Endothelial cell (in vitro differentiated cells): Measurements from ENCODE around the gene KCNS1. TPM values are rescaled to one million over a fixed set of nuclear protein-coding genes. Genes with fewer than 3 reads are reported as not detected.

Experiments used
- DNase-seq: peaks from one replicate; pipeline ENCODE4 v3.0.0; 2021; ENCODE audit warnings: low spot score
- H3K27ac Mint-ChIP-seq: one replicate; pipeline ENCODE4 v1.8.0; 2021; ENCODE audit warnings: mixed read lengths, inconsistent platforms; ENCODE audit not compliant: unreplicated experiment
- H3K27me3 Mint-ChIP-seq: one replicate; pipeline ENCODE4 v1.8.0; 2021; ENCODE audit warnings: mild to moderate bottlenecking, moderate library complexity, mixed read lengths, inconsistent platforms; ENCODE audit not compliant: unreplicated experiment
- H3K36me3 Mint-ChIP-seq: one replicate; pipeline ENCODE4 v1.8.0; 2021; ENCODE audit warnings: mild to moderate bottlenecking, low read depth, mixed read lengths, inconsistent platforms; ENCODE audit not compliant: unreplicated experiment
- H3K4me1 Mint-ChIP-seq: one replicate; pipeline ENCODE4 v1.8.0; 2021; ENCODE audit warnings: mild to moderate bottlenecking, mixed read lengths, inconsistent platforms; ENCODE audit not compliant: unreplicated experiment
- H3K4me3 Mint-ChIP-seq: one replicate; pipeline ENCODE4 v1.8.0; 2021; ENCODE audit warnings: mild to moderate bottlenecking, mixed read lengths, inconsistent platforms; ENCODE audit not compliant: unreplicated experiment
- H3K9me3 Mint-ChIP-seq: one replicate; pipeline ENCODE4 v1.8.0; 2021; ENCODE audit warnings: mixed read lengths, inconsistent platforms; ENCODE audit not compliant: unreplicated experiment
- CTCF ChIP-seq: fragments of 200-600 bp; sonication (generic); IDR thresholded peaks from one replicate; pipeline ENCODE4 v1.5.0; 2021; ENCODE audit warnings: antibody characterized with exemption; ENCODE audit not compliant: unreplicated experiment
- total RNA-seq: library from RNA; stranded (reverse); fragmentation: NEBNext Ultra II Directional; extraction: Animal tissue kit (Norgen Biotek cat#: 25700); gene quantifications from one replicate; pipeline ENCODE4 v1.2.1, GENCODE V29; 2021; ENCODE audit not compliant: unreplicated experiment

Gene KCNS1
- total RNA-seq, 1 donor from 2014 or later, result 0.10 TPM

- Mint-ChIP-seq H3K36me3 (no peaks in the 10 kb centered on the region), H3K4me3 (no peak overlapping the region)
- TF ChIP-seq CTCF, result no peak
Observed at GRCh38 chr20:45094864-45095574, 5.9 kb downstream of the KCNS1 start.

GRCh38 chr20:45094201-45094600 is 6.7 kb downstream of the KCNS1 start:
- Mint-ChIP-seq H3K27ac (no peak overlapping the region), H3K27me3 (peaks cover 14% of the 10 kb centered on the region), H3K9me3 (no peaks in the 10 kb centered on the region), H3K36me3 (no peaks in the 10 kb centered on the region), H3K4me3 (no peak overlapping the region), H3K4me1 (peaks cover 3% of the 10 kb centered on the region)
- no peak for TF ChIP-seq CTCF
- DNase-seq, result no peak

More at GRCh38 chr20:45094864-45095574, 5.9 kb downstream of the KCNS1 start:
- Mint-ChIP-seq H3K27me3 (peaks cover 15% of the 10 kb centered on the region), H3K9me3 (no peaks in the 10 kb centered on the region), H3K4me1 (peaks cover 3% of the 10 kb centered on the region), H3K27ac (no peak overlapping the region)
- DNase-seq, result no peak

GRCh38 chr20:45092898-45093297 is 8.0 kb downstream of the KCNS1 start:
- no peak overlapping the region for H3K4me3 Mint-ChIP-seq
- H3K27me3 Mint-ChIP-seq, result peaks cover 11% of the 10 kb centered on the region
- no peak overlapping the region for H3K27ac Mint-ChIP-seq
- no peak for TF ChIP-seq CTCF
- DNase-seq, result no peak
- no peaks in the 10 kb centered on the region for H3K9me3 Mint-ChIP-seq
- peaks cover 3% of the 10 kb centered on the region for H3K4me1 Mint-ChIP-seq
- H3K36me3 Mint-ChIP-seq, result no peaks in the 10 kb centered on the region

GRCh38 chr20:45091366-45091765 is 9.6 kb downstream of the KCNS1 start:
- H3K4me1 Mint-ChIP-seq, result no peaks in the 10 kb centered on the region
- H3K27me3 Mint-ChIP-seq, result peaks cover 6% of the 10 kb centered on the region
- no peak overlapping the region for H3K27ac Mint-ChIP-seq
- H3K36me3 Mint-ChIP-seq, result peaks cover 2% of the 10 kb centered on the region
- H3K4me3 Mint-ChIP-seq, result no peak overlapping the region
- no peaks in the 10 kb centered on the region for H3K9me3 Mint-ChIP-seq
- no peak for DNase-seq
- no peak for TF ChIP-seq CTCF

GRCh38 chr20:45090481-45090880 is 10.4 kb downstream of the KCNS1 start:
- no peak for DNase-seq
- no peak for TF ChIP-seq CTCF
- H3K36me3 Mint-ChIP-seq, result peaks cover 3% of the 10 kb centered on the region
- peaks cover 9% of the 10 kb centered on the region for H3K27me3 Mint-ChIP-seq
- no peak overlapping the region for H3K4me3 Mint-ChIP-seq
- H3K9me3 Mint-ChIP-seq, result no peaks in the 10 kb centered on the region
- H3K4me1 Mint-ChIP-seq, result peaks cover 4% of the 10 kb centered on the region
- no peak overlapping the region for H3K27ac Mint-ChIP-seq
